SU-DHL-6 (cell line): Measurements from ENCODE around the gene APPBP2.

Experiments
- H2AFZ ChIP-seq: fragments of 200-600 bp; sonication (generic); 2 replicates; pipeline ENCODE4 v1.6.1; 2014; ENCODE audit warnings: low read depth, mild to moderate bottlenecking, moderate library complexity, mixed read lengths, antibody characterized with exemption, low read length; ENCODE audit not compliant: severe bottlenecking
- H3F3A ChIP-seq: fragments of 200-600 bp; shearing (Covaris generic); 2 replicates; pipeline ENCODE4 v1.6.0; 2016; ENCODE audit warnings: antibody characterized with exemption, mild to moderate bottlenecking; ENCODE audit not compliant: insufficient read depth
- H3K27ac ChIP-seq: fragments of 200-600 bp; sonication (generic); 2 replicates; pipeline ENCODE4 v1.5.1; 2016; ENCODE audit warnings: low read depth, mild to moderate bottlenecking, low read length, moderate library complexity, mixed read lengths
- H3K27me3 ChIP-seq: fragments of 200-600 bp; sonication (generic), shearing (Covaris generic); 2 replicates; pipeline ENCODE4 v1.6.0; 2014; ENCODE audit warnings: mild to moderate bottlenecking, low read length
- H3K36me3 ChIP-seq: fragments of 200-600 bp; sonication (generic); 2 replicates; pipeline ENCODE4 v1.6.1; 2014; ENCODE audit warnings: mild to moderate bottlenecking, low read length, mixed read lengths
- H3K4me2 ChIP-seq: fragments of 300-600, 200-600 bp; shearing (Covaris generic), sonication (generic); 2 replicates; pipeline ENCODE4 v1.6.0; 2014; ENCODE audit warnings: low read length, low read depth, mild to moderate bottlenecking; ENCODE audit not compliant: poor library complexity, severe bottlenecking
- H3K4me3 ChIP-seq: fragments of 200-600 bp; sonication (generic); 2 replicates; pipeline ENCODE4 v1.5.1; 2014; ENCODE audit warnings: antibody characterized with exemption, low read length, mild to moderate bottlenecking, mixed read lengths; ENCODE audit not compliant: insufficient read depth, poor library complexity, severe bottlenecking
- H3K79me2 ChIP-seq: fragments of 200-600 bp; sonication (generic); 2 replicates; pipeline ENCODE4 v1.6.1; 2014; ENCODE audit warnings: mild to moderate bottlenecking, low read length, moderate library complexity; ENCODE audit not compliant: insufficient read depth
- H3K9ac ChIP-seq: fragments of 200-600 bp; sonication (generic); 2 replicates; pipeline ENCODE4 v1.7.0; 2014; ENCODE audit warnings: mild to moderate bottlenecking, low read length
- H3K9me2 ChIP-seq: fragments of 200-600 bp; sonication (generic); replicated peaks from 2 replicates; pipeline ENCODE4 v1.6.1; 2014; ENCODE audit warnings: low read length; ENCODE audit not compliant: insufficient read depth
- H3K9me3 ChIP-seq: fragments of 200-600 bp; sonication (generic); 2 replicates; pipeline ENCODE4 v1.6.1; 2014; ENCODE audit warnings: low read length, mixed read lengths; ENCODE audit not compliant: insufficient read depth
- H4K20me1 ChIP-seq: fragments of 200-600 bp; sonication (generic); 2 replicates; pipeline ENCODE4 v1.6.1; 2014; ENCODE audit warnings: low read depth, mild to moderate bottlenecking, antibody characterized with exemption, low read length, moderate library complexity, mixed read lengths
- EZH2phosphoT487 ChIP-seq: fragments of 200-600 bp; sonication (generic), shearing (Covaris generic); conservative IDR thresholded peaks from 2 replicates; pipeline ENCODE4 v1.6.1; 2018; ENCODE audit warnings: mild to moderate bottlenecking, antibody characterized with exemption, low read length, moderate library complexity, mixed read lengths
- TF ChIP-seq, protein P1 (sequence below): fragments of 200-600 bp; sonication (generic); IDR thresholded peaks from one replicate; pipeline ENCODE4 v1.5.1; 2017; ENCODE audit warnings: antibody characterized with exemption, mild to moderate bottlenecking, low read length, moderate library complexity; ENCODE audit not compliant: insufficient read depth, poor library complexity, severe bottlenecking

Gene APPBP2

DNA sequence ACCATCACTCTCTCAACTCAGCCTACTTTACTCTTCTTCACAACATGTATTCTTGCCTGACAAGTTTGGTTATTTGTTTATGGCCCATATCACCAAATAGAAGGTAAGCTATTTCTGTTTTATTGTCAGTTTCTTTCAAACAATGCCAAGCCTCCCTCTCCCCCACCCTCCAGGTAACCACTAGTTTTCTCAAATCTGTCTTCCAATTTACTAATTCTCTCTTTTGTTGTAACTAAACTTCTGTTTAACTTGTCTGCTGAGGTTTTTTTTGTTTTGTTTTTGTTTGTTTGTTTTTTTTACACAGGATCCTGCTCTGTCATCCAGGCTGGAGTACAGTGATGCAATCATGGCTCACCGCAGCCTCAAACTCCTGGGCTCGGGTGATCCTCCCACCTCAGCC lies 68.9 kb downstream of the APPBP2 start:
- no peak overlapping the region for H3K4me2 ChIP-seq
- no peak for TF ChIP-seq EZH2phosphoT487
- TF ChIP-seq, protein P1, sequence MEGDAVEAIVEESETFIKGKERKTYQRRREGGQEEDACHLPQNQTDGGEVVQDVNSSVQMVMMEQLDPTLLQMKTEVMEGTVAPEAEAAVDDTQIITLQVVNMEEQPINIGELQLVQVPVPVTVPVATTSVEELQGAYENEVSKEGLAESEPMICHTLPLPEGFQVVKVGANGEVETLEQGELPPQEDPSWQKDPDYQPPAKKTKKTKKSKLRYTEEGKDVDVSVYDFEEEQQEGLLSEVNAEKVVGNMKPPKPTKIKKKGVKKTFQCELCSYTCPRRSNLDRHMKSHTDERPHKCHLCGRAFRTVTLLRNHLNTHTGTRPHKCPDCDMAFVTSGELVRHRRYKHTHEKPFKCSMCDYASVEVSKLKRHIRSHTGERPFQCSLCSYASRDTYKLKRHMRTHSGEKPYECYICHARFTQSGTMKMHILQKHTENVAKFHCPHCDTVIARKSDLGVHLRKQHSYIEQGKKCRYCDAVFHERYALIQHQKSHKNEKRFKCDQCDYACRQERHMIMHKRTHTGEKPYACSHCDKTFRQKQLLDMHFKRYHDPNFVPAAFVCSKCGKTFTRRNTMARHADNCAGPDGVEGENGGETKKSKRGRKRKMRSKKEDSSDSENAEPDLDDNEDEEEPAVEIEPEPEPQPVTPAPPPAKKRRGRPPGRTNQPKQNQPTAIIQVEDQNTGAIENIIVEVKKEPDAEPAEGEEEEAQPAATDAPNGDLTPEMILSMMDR, result no peak
- no peaks in the 10 kb centered on the region for H3K79me2 ChIP-seq
- H3K9me3 ChIP-seq, result no peaks in the 10 kb centered on the region
- peaks cover 15% of the 10 kb centered on the region; the same call in 1 of the 2 replicates for H3K36me3 ChIP-seq
- no peak overlapping the region for H3K4me3 ChIP-seq
- no peaks in the 10 kb centered on the region; the same call in 1 of the 2 replicates for H3F3A ChIP-seq
- H3K27ac ChIP-seq, result no peak overlapping the region
- H3K27me3 ChIP-seq, result no peaks in the 10 kb centered on the region
- H3K9me2 ChIP-seq, result no peaks in the 10 kb centered on the region
- H3K9ac ChIP-seq, result no peak overlapping the region
- H4K20me1 ChIP-seq, result no peaks in the 10 kb centered on the region
- no peak overlapping the region for H2AFZ ChIP-seq

DNA sequence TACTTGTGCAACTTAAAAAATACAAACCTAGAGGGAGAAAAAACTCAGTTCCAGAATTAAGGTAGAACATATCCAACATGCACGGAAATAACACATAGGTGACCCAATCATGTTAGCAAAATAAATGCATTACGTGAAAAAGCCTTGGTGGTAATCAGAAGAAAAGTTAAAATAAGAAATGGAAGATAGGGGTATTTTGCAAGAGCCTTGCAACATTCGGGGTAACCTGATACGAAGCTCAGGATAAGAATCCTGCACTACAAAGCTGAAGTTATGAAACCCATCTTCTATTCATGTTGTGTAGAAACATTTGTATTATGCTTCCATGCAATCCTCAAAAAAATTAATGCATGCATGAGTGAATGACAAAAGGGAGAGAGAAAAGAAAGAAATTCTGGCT lies 70.7 kb downstream of the APPBP2 start:
- Histone ChIP-seq H3K4me3 (no peak overlapping the region), H3K9me3 (no peaks in the 10 kb centered on the region), H4K20me1 (no peaks in the 10 kb centered on the region), H3K9ac (no peak overlapping the region), H3K79me2 (no peaks in the 10 kb centered on the region), H2AFZ (no peak overlapping the region), H3K9me2 (no peaks in the 10 kb centered on the region), H3F3A (no peaks in the 10 kb centered on the region), H3K27me3 (no peaks in the 10 kb centered on the region), H3K4me2 (no peak overlapping the region), H3K27ac (no peak overlapping the region), H3K36me3 (peaks cover 11% of the 10 kb centered on the region; the same call in 1 of the 2 replicates)
- TF ChIP-seq, protein P1, result no peak
- no peak for TF ChIP-seq EZH2phosphoT487

- Histone ChIP-seq H2AFZ (no peak overlapping the region), H3K9ac (no peak overlapping the region), H3K9me3 (no peaks in the 10 kb centered on the region), H3K4me2 (no peak overlapping the region), H3K27ac (no peak overlapping the region), H3K79me2 (no peaks in the 10 kb centered on the region), H3K27me3 (no peaks in the 10 kb centered on the region), H3F3A (no peaks in the 10 kb centered on the region), H3K9me2 (no peaks in the 10 kb centered on the region), H3K4me3 (no peak overlapping the region), H3K36me3 (peaks cover 12% of the 10 kb centered on the region; the same call in 1 of the 2 replicates), H4K20me1 (no peaks in the 10 kb centered on the region)
- TF ChIP-seq, protein P1, result no peak
- TF ChIP-seq EZH2phosphoT487, result no peak
Measured at GRCh38 chr17:60451965-60452364, 74.1 kb downstream of the APPBP2 start.
